K562 (cell line): ENCODE measurements around the gene PPP2R2D. TPM values are rescaled to one million over a fixed set of nuclear protein-coding genes. Genes with fewer than 3 reads are reported as not detected.

Source experiments
- ATF1 ChIP-seq, 2 experiments: fragments of 450-650 bp in 1 of 2; IDR thresholded peaks; 2 replicates each; pipeline ENCODE4 v1.6.1; 2016; ENCODE audit warnings: missing compliant biosample characterization in 1 of 2, missing genetic modification characterization in 1 of 2
- C11orf30 ChIP-seq: fragments of 450-650 bp; IDR thresholded peaks from 2 replicates; pipeline ENCODE4 v1.6.1; 2016; ENCODE audit warnings: low read depth, mild to moderate bottlenecking
- DNMT1 ChIP-seq: fragments of 450-650 bp; IDR thresholded peaks from 2 replicates; pipeline ENCODE4 v1.6.1; 2016; ENCODE audit warnings: antibody characterized with exemption, mild to moderate bottlenecking
- GABPB1 ChIP-seq: sonication (generic); formaldehyde crosslinking; IDR thresholded peaks from 2 replicates; pipeline ENCODE4 v1.8.0; 2022; ENCODE audit warnings: mild to moderate bottlenecking, missing genetic modification reagents
- SMAD1 ChIP-seq: fragments of 150-350 bp; IDR thresholded peaks from 2 replicates; pipeline ENCODE4 v1.6.1; 2014; ENCODE audit warnings: low read length, low read depth; ENCODE audit not compliant: partially characterized antibody
- ZNF764 ChIP-seq: fragments of 250-450 bp; sonication (Bioruptor Pico); IDR thresholded peaks from 2 replicates; pipeline ENCODE4 v1.4.0; 2020; ENCODE audit warnings: low read depth, mild to moderate bottlenecking, moderate library complexity
- ZNF785 ChIP-seq: fragments of 250-450 bp; sonication (Bioruptor Pico); IDR thresholded peaks from 2 replicates; pipeline ENCODE4 v1.4.0; 2020; ENCODE audit warnings: mild to moderate bottlenecking
- polyA plus RNA-seq, 8 experiments: library from polyadenylated mRNA; depleted of rRNA in 4 of 8; stranded (reverse) in 5 of 8; unstranded in 3 of 8; fragments of >200 nt; fragmentation: Nextera tagmentation in 2 of 8; fragmentation: Illumina TruSeq in 1 of 8; extraction: Ambion mirVana in 2 of 8; extraction: Trizol in 1 of 8; gene quantifications; 2 replicates each; pipeline versions ENCODE4 v1.2.1 to v1.2.3, GENCODE V29; 2011 to 2014; ENCODE audit warnings: inconsistent platforms in 1 of 8, missing spikeins in 1 of 8
- total RNA-seq, 7 experiments: library from RNA; depleted of rRNA in 6 of 7; stranded (reverse); fragments of >200 nt in 6 of 7; fragmentation: Illumina TruSeq in 2 of 7; extraction: Trizol in 2 of 7; gene quantifications; 2 replicates each; pipeline versions ENCODE4 v1.2.1 to v1.2.3, GENCODE V29; 2011 to 2021; ENCODE audit warnings: low replicate concordance in 1 of 7
- TF ChIP-seq, protein P1 (sequence below): fragments of 450-650 bp; IDR thresholded peaks from one replicate; pipeline ENCODE4 v1.6.1; 2018; ENCODE audit warnings: mild to moderate bottlenecking, moderate library complexity; ENCODE audit not compliant: partially characterized antibody

PPP2R2D gene
- total and polyA plus RNA-seq, 9 of the 15 experiments (the other 6 are each of a cell fraction or from before 2014, with no cell fraction given), result 1.9 to 37.0 (median 26.8) TPM

DNA sequence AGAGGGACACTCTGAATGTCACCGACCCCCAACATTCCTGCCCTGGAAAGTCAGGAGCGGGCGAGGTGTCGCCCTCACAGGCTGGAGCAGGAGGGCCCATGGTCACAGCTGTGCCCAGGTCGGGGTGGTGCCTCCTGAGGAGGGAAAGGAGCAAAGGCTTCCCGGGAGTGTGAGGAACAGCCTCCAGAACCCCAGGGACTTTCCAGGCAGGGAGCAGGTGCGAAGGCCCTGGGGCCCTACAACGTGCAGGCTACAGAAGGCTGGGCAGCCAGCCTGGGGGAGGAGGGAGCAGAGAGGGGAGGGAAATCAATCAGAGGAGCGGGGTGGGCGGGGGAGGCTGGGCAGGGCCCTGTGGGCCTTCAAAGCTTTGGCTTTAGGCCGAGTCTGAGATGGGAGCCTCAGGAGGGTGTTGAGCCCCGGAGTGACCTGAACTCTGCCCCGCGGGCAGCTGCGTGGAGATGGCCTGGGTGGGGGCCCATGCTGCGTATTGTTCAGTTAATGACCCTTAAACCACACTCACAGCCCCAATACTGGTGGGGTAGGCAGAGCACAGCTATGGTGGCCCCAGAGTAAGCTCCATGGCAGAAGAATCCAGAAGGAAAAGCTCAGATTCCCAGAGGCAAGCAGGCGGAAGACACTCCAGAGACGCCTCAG, 44.2 kb upstream of the PPP2R2D start (continued):
- TF ChIP-seq, protein P1, sequence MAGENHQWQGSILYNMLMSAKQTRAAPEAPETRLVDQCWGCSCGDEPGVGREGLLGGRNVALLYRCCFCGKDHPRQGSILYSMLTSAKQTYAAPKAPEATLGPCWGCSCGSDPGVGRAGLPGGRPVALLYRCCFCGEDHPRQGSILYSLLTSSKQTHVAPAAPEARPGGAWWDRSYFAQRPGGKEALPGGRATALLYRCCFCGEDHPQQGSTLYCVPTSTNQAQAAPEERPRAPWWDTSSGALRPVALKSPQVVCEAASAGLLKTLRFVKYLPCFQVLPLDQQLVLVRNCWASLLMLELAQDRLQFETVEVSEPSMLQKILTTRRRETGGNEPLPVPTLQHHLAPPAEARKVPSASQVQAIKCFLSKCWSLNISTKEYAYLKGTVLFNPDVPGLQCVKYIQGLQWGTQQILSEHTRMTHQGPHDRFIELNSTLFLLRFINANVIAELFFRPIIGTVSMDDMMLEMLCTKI, result no peak
- TF ChIP-seq ZNF785 (no peak), GABPB1 (CRISPR knock-in tag) (no peak), DNMT1 (no peak), C11orf30 (no peak), SMAD1 (no peak), ZNF764 (no peak), ATF1 (CRISPR knock-in tag; IDR thresholded peaks at IDR 0.05) (no peak), ATF1 (tag; IDR thresholded peaks at IDR 0.05) (no peak)
